Calu3 (cell line): ENCODE measurements around the gene HTRA1. TPM values are rescaled to one million over a fixed set of nuclear protein-coding genes. Genes with fewer than 3 reads are reported as not detected.

Experiments used
- BruUV-seq: library from RNA; stranded (reverse); fragments of 400-500 nt; replicated peaks from 2 replicates; lab custom pipeline; 2021; lab: Mats Ljungman, UMichigan
- CTCF ChIA-PET: fragments of 300-600 bp; sonication (Branson Sonifier 250); formaldehyde crosslinking; loops from one replicate; lab custom pipeline; 2022; ENCODE audit warnings: antibody characterized with exemption; lab: Charles Lee
- DNase-seq: peaks from one replicate; pipeline ENCODE4 v3.0.0; 2022
- H3K27ac Mint-ChIP-seq: one replicate; pipeline ENCODE4 v1.8.0; 2022; ENCODE audit warnings: mixed read lengths; ENCODE audit not compliant: unreplicated experiment
- H3K27me3 Mint-ChIP-seq: one replicate; pipeline ENCODE4 v1.8.0; 2022; ENCODE audit warnings: mixed read lengths; ENCODE audit not compliant: unreplicated experiment
- H3K36me3 Mint-ChIP-seq: one replicate; pipeline ENCODE4 v1.8.0; 2022; ENCODE audit warnings: mild to moderate bottlenecking, moderate library complexity, mixed read lengths; ENCODE audit not compliant: insufficient read depth, unreplicated experiment
- H3K4me1 Mint-ChIP-seq: one replicate; pipeline ENCODE4 v1.8.0; 2022; ENCODE audit warnings: mild to moderate bottlenecking, low read depth, mixed read lengths; ENCODE audit not compliant: unreplicated experiment
- H3K4me3 Mint-ChIP-seq: one replicate; pipeline ENCODE4 v1.8.0; 2022; ENCODE audit warnings: mild to moderate bottlenecking, low read depth, moderate library complexity, mixed read lengths; ENCODE audit not compliant: unreplicated experiment
- H3K9me3 Mint-ChIP-seq: one replicate; pipeline ENCODE4 v1.8.0; 2022; ENCODE audit warnings: low read depth, mixed read lengths; ENCODE audit not compliant: unreplicated experiment
- intact Hi-C: fragments of 100-400 bp; cut with micrococcal nuclease; formaldehyde crosslinking; loops from one replicate; pipeline ENCODE4 v1.10.0; 2022; ENCODE audit not compliant: unreplicated experiment
- total RNA-seq: library from RNA; stranded (reverse); gene quantifications from 2 replicates; pipeline ENCODE4 v1.2.3, GENCODE V29; 2022
- TF ChIP-seq, protein P1 (sequence below): fragments of 200-600 bp; IDR thresholded peaks from one replicate; pipeline ENCODE4 v1.8.0; 2022; ENCODE audit warnings: antibody characterized with exemption; ENCODE audit not compliant: unreplicated experiment

HTRA1 gene
- total RNA-seq, 1 experiment from 2014 or later, result 1.3 TPM

GRCh38 chr10:122419876-122420623 lies 41.3 kb upstream of the HTRA1 start:
- H3K27me3 Mint-ChIP-seq, result no peaks in the 10 kb centered on the region
- TF ChIP-seq, protein P1, sequence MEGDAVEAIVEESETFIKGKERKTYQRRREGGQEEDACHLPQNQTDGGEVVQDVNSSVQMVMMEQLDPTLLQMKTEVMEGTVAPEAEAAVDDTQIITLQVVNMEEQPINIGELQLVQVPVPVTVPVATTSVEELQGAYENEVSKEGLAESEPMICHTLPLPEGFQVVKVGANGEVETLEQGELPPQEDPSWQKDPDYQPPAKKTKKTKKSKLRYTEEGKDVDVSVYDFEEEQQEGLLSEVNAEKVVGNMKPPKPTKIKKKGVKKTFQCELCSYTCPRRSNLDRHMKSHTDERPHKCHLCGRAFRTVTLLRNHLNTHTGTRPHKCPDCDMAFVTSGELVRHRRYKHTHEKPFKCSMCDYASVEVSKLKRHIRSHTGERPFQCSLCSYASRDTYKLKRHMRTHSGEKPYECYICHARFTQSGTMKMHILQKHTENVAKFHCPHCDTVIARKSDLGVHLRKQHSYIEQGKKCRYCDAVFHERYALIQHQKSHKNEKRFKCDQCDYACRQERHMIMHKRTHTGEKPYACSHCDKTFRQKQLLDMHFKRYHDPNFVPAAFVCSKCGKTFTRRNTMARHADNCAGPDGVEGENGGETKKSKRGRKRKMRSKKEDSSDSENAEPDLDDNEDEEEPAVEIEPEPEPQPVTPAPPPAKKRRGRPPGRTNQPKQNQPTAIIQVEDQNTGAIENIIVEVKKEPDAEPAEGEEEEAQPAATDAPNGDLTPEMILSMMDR, result no peak
- intact Hi-C loops, result no loop called here
- no peaks in the 10 kb centered on the region for H3K4me1 Mint-ChIP-seq
- no peaks in the 10 kb centered on the region for H3K9me3 Mint-ChIP-seq
- no peaks in the 10 kb centered on the region for H3K36me3 Mint-ChIP-seq
- no peak for DNase-seq
- BruUV-seq, result no TSS peak
- H3K27ac Mint-ChIP-seq, result no peak overlapping the region
- CTCF ChIA-PET, result interaction anchor here (0.9 kb wide), 1 partner anchor 121 kb away, joined by 3 read pairs; no protein-coding TSS in a partner anchor
- H3K4me3 Mint-ChIP-seq, result no peak overlapping the region

- DNase-seq, result no peak
- BruUV-seq, result no TSS peak
- CTCF ChIA-PET, result no interaction called here
- intact Hi-C loops, result no loop called here
- no peaks in the 10 kb centered on the region for H3K4me1 Mint-ChIP-seq
- no peaks in the 10 kb centered on the region for H3K9me3 Mint-ChIP-seq
- TF ChIP-seq, protein P1, result no peak
- no peaks in the 10 kb centered on the region for H3K36me3 Mint-ChIP-seq
- no peaks in the 10 kb centered on the region for H3K27me3 Mint-ChIP-seq
- H3K27ac Mint-ChIP-seq, result no peak overlapping the region
- H3K4me3 Mint-ChIP-seq, result no peak overlapping the region
Observed at GRCh38 chr10:122420624-122421007, 40.7 kb upstream of the HTRA1 start.

- Mint-ChIP-seq H3K27me3 (no peaks in the 10 kb centered on the region), H3K4me1 (no peaks in the 10 kb centered on the region), H3K36me3 (no peaks in the 10 kb centered on the region), H3K9me3 (no peaks in the 10 kb centered on the region), H3K4me3 (no peak overlapping the region), H3K27ac (no peak overlapping the region)
- CTCF ChIA-PET, result no interaction called here
- intact Hi-C loops, result no loop called here
- BruUV-seq, result no TSS peak
- no peak for DNase-seq
- TF ChIP-seq, protein P1, result no peak
Observed at GRCh38 chr10:122421054-122421625, 40.2 kb upstream of the HTRA1 start.

DNA sequence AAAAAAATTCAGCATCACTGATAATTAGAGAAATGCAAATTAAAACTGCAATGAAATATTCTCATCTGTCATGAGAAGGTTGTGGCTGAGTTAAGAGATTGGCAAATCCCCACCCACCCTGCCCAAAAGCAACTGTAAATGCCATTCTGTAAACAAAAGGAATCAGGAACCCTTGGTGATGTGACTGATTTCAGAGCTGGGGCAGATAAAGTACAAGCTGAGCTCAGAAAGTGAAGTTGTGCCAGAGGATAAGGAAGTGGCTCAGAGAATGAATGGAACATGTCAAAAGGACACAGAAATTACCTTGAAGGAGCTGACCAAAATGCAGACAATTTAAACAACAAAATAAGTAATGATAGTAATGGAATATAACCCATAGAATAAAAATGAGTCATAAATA lies 39.6 kb upstream of the HTRA1 start:
- no peaks in the 10 kb centered on the region for H3K4me1 Mint-ChIP-seq
- CTCF ChIA-PET, result no interaction called here
- DNase-seq, result no peak
- H3K27ac Mint-ChIP-seq, result no peak overlapping the region
- no peaks in the 10 kb centered on the region for H3K27me3 Mint-ChIP-seq
- H3K9me3 Mint-ChIP-seq, result no peaks in the 10 kb centered on the region
- TF ChIP-seq, protein P1, result no peak
- H3K36me3 Mint-ChIP-seq, result peaks cover under 1% of the 10 kb centered on the region
- H3K4me3 Mint-ChIP-seq, result no peak overlapping the region
- intact Hi-C loops, result no loop called here
- BruUV-seq, result no TSS peak
